ENCODE data around the gene MYOG. TPM values are rescaled to one million over a fixed set of nuclear protein-coding genes. Genes with fewer than 3 reads are reported as not detected.

The MYOG gene
- total RNA-seq, 1 experiment from 2014 or later = not detected

DNA sequence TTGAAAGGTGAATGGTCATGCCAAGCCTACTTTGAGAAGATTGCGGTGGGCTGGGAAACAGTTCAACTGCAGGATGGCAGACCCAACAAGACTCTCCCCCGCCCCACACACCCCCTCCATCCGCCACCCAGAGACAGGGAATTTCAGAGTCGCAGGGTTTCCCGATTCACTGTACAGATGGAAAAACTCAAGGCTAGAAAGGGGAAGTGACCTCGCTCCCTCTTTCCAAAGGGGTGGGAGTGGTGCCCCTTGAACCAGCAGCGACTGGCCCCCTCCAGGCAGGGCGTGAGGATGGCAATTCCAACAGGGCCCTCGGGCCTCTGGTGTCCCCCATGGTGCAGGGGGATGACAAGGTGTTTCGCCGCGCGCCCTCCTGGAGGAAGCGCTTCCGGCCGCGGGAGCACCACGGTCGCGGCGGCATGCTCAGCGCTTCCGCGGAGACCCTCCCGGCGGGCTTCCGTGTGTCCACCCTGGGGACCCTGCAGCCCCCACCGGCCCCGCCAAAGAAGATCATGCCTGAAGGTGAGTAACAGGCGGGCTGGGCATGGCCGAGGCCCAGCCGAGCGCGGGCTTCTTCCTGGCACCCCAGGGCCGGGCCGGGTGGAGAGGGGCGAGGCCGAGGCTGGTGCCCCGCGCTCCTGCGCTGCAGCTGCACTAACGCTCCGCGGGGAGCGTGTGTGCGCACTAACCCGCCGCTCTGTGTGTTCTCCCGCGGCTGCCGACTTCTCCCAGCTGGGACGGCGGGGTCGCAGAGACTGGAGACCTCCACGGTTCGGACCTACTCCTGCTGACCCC, 10.4 kb downstream of the MYOG start:
- DNase-seq (ENCODE audit: extremely low read depth, low read depth) = no peak

DNA sequence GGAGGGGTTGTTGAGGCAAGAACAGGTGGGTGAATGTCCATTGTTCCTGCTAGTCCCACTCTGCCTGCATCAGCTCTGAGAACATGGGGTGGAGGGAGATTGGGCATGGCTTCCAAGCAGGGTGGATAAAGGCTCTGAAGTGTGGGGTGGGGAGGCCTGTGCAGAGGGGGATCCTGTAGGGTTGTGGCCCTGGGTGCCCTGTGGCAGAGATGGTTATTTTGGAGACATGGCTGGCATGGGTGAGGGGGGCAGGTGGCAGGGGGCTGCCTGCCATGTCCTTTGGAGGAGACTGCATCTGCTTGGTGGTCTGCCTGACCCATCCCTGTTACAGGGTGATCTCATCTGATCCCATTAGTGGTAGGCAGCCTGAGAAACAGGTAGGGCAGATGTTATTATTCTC, 11.2 kb downstream of the MYOG start:
- DNase-seq (ENCODE audit: extremely low read depth, low read depth) = no peak

GRCh38 chr1:203073469-203073868, 12.3 kb downstream of the MYOG start:
- DNase-seq (ENCODE audit: extremely low read depth, low read depth) = no peak

GRCh38 chr1:203072911-203073310, 12.9 kb downstream of the MYOG start:
- no peak for DNase-seq (ENCODE audit: extremely low read depth, low read depth)

DNA sequence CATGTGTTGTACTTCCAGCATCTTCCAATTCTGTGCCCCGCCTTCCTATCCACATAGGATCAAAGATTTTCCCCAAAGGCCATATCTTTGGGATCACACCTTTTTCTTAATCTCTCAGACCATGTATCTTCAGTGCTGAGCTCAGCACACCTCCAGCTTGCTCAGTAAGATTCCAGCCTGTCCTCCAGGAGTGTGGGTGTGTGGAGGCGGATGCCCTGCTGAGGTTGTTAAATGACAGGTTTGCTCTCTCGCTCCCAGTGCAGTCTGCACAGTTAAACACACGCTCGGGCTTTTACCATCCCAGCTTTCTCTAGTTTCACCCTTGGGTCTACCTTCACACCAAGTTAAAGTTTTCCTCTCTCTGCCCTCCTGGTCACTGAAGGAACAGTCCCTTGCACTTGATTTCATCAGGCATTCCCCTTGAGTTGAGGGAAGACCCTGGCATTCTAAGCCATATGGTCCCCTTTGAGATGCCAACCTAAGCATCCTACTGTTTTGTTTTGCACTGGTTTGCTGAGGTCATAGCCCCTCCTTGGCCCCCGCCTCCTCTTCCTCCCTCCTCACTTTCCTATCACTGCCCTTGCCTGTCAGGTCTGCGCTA, 13.7 kb downstream of the MYOG start:
- peak; percentile 19 for DNase-seq (ENCODE audit: extremely low read depth, low read depth)

DNA sequence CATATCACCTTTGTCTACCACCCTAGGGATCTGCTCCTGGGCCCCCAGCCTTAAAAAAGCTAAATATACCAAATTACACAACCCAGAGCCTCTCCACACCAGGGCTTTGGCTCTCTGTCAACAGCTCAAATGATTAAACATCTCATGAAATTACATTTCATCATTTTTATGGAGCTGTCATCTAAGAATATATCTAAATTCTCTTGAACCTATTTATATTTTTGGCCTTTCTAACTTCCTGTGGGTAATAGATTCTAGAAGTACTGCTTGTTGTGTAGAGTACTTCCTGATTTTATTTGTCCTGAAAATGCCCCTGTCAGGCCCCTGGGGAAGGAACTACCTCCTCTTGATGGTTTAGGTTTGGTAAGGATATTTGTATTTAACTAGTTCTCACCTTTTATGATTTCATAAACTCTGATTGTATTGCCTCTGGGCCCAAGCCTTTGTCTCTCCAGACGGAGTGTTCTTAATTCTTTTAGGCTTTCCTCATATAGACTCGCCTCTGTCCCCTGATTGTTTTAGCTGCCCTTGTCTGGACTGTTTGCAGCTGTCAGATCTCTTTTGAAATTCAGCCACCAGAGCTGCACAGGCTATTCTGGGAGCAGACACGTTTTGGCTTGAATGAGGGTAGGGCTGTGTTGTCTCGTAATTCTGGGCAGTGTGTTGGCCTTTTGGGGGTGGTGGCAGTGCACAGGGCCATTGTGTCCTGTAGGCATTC, 16.6 kb downstream of the MYOG start:
- no peak for DNase-seq (ENCODE audit: extremely low read depth, low read depth)

DNA sequence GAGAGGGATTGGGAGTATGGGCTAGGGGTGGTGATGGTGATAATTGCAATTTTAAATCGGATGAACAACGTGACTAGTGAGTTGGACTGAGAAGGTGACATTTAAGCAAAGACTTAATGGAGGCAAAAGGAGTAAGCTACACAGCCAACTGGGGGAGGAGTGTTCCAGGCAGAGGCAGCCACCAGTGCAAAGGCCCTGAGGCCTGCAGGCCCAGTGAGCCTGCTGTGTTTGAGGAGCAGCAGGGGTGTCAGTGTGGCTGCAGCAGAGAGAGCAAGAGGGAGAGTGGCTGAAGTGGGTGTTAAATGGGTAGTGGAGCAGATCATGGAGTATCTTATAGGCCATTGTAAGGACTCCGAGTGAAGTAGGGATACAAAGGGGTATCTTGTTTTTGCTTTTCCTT, 18.8 kb downstream of the MYOG start:
- no peak for DNase-seq (ENCODE audit: extremely low read depth, low read depth)

DNA sequence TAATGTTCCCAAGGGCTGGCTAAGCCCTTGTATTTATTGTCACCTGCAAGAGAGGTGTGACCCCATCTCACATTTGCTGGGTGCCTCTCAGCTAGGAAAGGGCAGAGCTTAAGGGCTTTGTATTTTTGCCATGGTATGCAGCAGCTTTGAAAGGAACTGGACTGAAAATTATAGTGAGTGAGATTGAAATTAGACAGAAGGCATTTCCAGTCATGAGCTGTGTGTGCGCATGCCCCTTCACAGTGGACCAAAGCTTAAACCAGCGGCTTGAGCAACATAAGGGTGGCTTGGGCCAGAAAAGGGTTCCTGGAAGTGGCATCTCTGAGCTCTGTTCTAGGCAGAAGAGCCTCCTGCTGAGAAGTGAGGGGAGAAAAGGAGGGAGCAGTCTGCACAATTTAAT, 19.8 kb downstream of the MYOG start:
- no peak for DNase-seq (ENCODE audit: extremely low read depth, low read depth)

DNA sequence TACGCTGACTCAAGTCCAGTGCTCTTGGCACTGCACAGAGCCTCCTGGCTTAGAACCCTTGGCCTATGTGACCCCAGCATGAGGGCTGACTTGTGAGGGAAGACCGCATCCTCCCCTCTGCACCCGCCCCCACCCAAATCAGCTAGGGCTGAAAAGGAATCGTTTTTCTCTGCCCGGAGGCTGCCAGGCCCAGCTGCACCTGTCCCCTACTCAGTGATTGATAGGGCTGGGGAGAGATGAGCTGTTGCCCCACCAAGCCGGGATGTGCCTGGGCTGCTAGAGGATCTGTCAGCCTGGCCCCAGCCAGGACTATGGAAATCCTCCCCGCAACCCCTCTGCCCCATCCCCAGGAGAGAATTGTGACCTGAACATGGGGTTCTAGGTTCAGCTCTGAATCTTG, 20.6 kb downstream of the MYOG start:
- no peak for DNase-seq (ENCODE audit: extremely low read depth, low read depth)

DNA sequence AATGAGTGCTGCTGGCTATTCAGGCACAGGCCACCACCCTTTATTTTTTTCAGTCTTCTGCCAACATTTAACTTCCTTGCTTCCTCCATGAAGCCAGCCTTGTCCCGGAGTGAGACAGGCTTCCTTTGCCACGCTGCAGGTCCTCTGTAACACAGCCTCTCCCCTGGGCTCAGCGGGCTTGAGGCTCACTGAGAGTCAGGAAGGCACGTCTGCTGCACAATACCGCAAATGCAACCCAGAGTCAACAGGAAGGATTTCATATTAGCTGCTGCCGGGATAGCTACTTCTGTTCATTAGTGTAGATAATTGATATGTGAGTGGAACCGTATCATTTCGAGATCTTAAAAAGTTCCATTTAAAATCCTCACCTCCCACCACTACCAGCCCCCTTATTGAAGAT, 22.5 kb downstream of the MYOG start:
- DNase-seq (ENCODE audit: extremely low read depth, low read depth) = no peak

DNA sequence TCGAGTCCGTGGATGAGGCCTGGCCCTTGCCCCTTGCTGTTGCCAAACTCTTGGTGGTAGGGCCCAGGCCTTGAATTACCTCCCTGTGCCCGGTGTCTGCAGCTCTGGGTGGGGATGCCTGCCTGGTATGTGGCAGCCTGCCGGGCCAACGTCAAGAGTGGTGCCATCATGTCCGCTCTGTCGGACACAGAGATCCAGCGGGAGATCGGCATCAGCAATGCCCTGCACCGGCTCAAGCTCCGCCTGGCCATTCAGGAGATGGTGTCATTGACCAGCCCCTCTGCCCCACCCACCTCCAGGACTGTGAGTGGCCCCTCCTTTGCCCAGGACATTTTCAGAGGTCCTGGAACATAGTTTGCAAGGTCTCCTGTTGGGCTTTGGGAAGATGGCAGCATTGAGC, 25.7 kb downstream of the MYOG start:
- no peak for DNase-seq (ENCODE audit: extremely low read depth, low read depth)

DNA sequence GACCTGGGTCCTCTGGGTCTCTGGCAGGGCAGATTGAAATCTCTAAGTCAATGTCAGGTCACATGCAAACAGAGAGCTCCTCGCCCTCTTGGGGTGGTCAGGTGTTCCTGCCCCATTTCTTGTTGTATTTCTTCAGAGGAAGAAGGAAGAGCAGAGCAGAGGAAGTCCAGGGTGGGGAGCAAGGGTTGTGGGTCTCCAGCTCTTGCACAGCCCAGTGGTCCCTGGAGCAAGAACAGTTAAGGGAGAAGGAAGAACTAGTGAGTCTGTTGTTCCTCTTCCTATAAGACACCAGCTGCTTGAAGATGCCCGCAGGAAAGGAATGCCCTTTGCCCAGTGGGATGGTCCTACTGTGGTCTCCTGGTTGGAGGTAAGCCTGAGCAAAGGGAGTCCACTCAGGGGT, 26.3 kb downstream of the MYOG start:
- no peak for DNase-seq (ENCODE audit: extremely low read depth, low read depth)

DNA sequence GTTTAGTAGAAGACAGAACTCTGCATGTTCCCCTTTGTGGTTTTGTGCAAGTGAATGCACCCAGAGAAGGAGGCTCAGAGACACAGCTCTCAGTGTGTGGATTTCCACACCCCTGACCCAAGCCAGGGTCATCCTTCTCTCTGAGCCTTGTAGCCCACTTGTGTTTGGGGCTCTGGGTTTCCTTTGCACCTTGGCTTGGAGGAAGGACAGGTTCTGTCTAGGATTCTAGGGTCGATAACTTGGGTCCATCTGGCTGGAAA, 27.2 kb downstream of the MYOG start:
- DNase-seq (ENCODE audit: extremely low read depth, low read depth) = no peak

DNA sequence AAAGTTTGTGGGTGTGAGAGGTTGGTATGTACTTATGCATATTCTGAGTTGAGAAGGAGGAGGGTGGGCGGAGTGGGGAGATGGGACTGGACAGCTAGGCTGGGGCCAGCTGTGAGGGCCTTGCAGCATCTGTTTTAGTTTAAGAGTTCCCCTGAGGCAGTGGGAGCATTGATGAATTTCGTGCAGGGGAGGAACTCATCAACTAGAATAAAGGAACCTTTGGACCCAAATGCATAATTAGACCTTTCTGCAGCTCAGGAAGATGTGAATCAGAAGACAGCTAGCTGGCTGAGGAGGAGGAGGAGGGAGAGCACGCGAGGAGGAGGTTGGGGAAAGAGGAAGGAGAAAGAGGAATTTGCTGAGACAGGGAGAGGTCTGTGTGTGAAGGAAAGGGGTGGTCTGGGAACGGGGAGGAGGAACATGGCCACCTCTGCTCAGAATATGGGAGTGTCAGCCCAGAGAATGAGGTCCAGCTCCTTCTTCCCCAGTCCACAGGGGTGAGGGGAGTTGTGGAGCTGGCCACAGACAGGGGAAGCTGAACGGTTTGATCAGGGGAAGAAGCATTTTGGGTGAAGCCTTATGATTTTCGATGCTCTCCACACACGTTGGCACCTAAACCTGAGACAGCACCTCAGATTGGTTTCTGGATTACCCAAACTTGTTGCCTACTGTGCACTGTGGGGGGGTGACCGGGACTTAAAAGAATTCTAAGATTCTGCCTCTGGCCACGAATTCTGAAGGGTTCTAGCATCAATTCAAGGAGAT, 27.7 kb downstream of the MYOG start:
- no peak for DNase-seq (ENCODE audit: extremely low read depth, low read depth)

DNA sequence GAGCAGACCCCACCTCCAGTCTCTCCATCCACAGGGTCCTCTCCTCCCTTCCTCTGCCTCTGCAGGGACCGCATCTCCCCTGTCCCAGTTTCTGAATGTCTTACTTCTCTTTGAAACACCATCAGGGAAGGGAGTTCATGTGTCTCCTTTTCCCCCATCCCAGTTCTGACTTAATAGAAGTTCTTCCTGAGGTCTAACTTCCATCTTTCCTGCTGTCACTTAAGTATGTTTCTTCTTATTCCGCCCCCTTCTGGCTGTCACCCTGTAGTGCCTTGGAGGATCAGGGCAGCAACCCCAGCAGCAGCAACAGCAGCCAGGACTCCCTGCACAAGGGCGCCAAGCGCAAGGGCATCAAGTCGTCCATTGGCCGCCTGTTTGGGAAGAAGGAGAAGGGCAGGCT, 29.3 kb downstream of the MYOG start:
- no peak for DNase-seq (ENCODE audit: extremely low read depth, low read depth)

DNA sequence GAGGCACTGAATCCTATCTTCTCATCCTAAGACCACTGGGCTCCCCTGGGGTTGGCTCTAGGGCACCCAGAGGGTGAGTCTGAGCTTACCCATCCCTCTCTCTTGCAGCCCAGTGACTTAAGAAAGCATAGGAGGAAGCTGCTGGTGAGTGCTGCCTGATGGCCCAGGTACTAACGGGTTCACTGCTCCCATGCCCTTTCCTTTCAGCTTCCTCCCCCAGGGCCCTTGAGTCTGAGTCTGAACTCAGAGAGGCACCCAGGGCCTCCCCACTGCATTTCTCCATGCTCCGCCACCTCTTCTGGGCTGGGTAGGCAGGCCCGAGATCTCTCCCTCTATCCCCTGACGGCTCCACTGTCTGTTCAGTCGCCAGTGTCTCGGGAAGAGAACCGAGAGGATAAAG, 29.8 kb downstream of the MYOG start:
- no peak for DNase-seq (ENCODE audit: extremely low read depth, low read depth)

GRCh38 chr1:203055161-203055799, 30.5 kb downstream of the MYOG start:
- DNase-seq (ENCODE audit: extremely low read depth, low read depth) = no peak

DNA sequence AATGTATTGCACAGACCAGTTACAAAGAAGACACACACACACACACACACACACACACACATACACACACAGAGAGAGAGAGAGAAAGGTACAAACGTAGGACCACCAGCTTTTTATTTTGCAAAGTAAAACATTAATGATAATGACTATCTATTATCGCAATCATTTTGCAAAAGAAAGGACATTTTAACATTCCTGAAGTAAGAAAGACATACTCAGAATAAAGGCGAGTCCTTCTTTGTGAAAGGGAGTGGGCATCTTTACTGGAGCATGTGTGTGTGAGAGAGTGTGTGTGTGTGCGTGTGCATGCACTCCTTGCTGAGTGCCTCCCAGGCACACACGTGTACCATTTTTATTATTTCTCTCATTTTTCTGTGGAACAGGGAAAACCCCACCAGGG, 31.2 kb downstream of the MYOG start:
- no peak for DNase-seq (ENCODE audit: extremely low read depth, low read depth)

GRCh38 chr1:203054184-203054583, 31.6 kb downstream of the MYOG start:
- no peak for DNase-seq (ENCODE audit: extremely low read depth, low read depth)

GRCh38 chr1:203052601-203053000, 33.2 kb downstream of the MYOG start:
- no peak for DNase-seq (ENCODE audit: extremely low read depth, low read depth)

DNA sequence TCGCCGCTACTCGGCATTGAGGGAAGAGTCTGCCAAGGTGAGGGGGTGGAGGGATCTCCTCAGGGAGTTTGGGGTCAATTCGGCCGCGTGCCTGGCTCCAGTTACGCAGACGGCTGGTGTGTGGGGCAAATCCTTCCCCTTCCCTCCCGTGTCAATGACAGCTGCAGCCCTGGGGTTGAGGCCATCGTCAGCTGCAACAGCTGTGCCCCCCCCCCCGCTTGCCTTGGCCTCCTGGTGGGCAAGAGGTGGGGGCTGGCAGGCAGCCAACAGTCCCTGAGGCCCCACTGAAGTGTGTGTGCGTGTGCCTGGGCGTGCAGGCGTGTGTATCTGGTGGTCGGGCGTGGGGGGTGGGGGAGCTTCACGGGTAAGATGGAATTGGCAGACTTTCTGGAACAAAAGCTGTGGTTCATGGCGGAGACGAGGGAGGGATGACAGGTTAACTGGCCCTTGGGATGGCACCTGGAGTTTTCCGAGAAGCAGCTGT, 33.9 kb downstream of the MYOG start:
- DNase-seq (ENCODE audit: extremely low read depth, low read depth) = no peak
